Measurements from ENCODE around the gene SYNJ1. TPM values are rescaled to one million over a fixed set of nuclear protein-coding genes. Genes with fewer than 3 reads are reported as not detected.
A peak's percentile ranks its signal among the peaks of the same experiment; 100 is the strongest.

The SYNJ1 gene
- total and polyA plus RNA-seq, 9 of the 15 experiments (the other 6 are each of a cell fraction or from before 2014, with no cell fraction given) = 2.4 to 10.6 (median 5.6) TPM

- TF ChIP-seq NR2F6 (CRISPR knock-in tag; IDR thresholded peaks at IDR 0.05) (no peak), HMGN3 (IDR thresholded peaks at IDR 0.05; ENCODE audit: borderline replicate concordance, extremely low read depth, insufficient read length, low read depth, low read length) (peak; percentile 74), FOXA3 (CRISPR knock-in tag; conservative IDR thresholded peaks at IDR 0.05 in 1 of 2, IDR thresholded peaks at IDR 0.05 in 1 of 2) (no peak), ZNF780A (CRISPR knock-in tag; IDR thresholded peaks at IDR 0.05) (no peak), TSHZ1 (CRISPR knock-in tag; IDR thresholded peaks at IDR 0.05) (no peak), ARHGAP35 (IDR thresholded peaks at IDR 0.05; ENCODE audit: partially characterized antibody) (no peak), REST (IDR thresholded peaks at IDR 0.05; ENCODE audit: borderline replicate concordance) (no peak), REST (CRISPR knock-in tag; IDR thresholded peaks at IDR 0.05; ENCODE audit: low read depth) (peak; percentile 53; the same call in 1 of the 2 replicates), CBX5 (IDR thresholded peaks at IDR 0.05; ENCODE audit: borderline replicate concordance, low read depth) (0 out of 2 replicates have a peak, but pooled peaks have one; percentile 65), ARID1B (IDR thresholded peaks at IDR 0.05) (no peak; the same call in 1 of the 2 replicates), KLF16 (IDR thresholded peaks at IDR 0.05) (no peak), RNF2 (IDR thresholded peaks at IDR 0.05) (peak; percentile 72; the same call in 1 of the 2 replicates), MTA3 (IDR thresholded peaks at IDR 0.05; ENCODE audit: borderline replicate concordance) (peak; percentile 93; the same call in 1 of the 2 replicates), TCF3 (CRISPR knock-in tag; IDR thresholded peaks at IDR 0.05) (no peak), ZNF75A (CRISPR knock-in tag; IDR thresholded peaks at IDR 0.05) (no peak), RBM22 (IDR thresholded peaks at IDR 0.05; ENCODE audit: low read depth, low read length, poor library complexity, severe bottlenecking) (peak; percentile 97), NFYB (IDR thresholded peaks at IDR 0.05; ENCODE audit: extremely low read depth, insufficient read length) (no peak)
Measured at GRCh38 chr21:32612075-32612998, 115.5 kb downstream of the SYNJ1 start, which contains the start of gene CFAP298 (continued).

Data from K562 (cell line).